Measurements from ENCODE around the gene HBZ.
"Not testable (repeated sequence)": the region's sequence is repeated elsewhere in the genome, so short reads cannot be mapped to it uniquely, and the experiment has no call there.

DNA sequence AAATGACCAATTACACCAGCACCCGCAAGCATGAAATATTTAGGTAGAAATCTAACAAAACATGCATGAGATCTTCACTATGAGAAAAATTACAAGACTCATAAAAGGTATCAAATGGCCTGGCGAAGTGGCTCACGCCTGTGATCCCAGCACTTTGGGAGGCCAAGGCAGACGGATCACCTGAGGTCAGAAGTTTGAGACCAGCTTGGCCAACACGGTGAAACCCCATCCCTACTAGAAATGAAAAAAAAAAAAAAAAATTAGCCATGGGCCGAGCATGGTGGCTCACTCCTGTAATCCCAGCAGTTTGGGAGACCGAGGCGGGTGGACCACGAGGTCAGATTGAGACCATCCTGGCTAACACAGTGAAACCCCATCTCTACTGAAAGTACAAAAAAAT lies 51.6 kb downstream of the HBZ start:
- TF ChIP-seq POLR2A, POLR2AphosphoS5 (IDR thresholded peaks at IDR 0.05): not testable (repeated sequence)
- TF ChIP-seq, protein P1, sequence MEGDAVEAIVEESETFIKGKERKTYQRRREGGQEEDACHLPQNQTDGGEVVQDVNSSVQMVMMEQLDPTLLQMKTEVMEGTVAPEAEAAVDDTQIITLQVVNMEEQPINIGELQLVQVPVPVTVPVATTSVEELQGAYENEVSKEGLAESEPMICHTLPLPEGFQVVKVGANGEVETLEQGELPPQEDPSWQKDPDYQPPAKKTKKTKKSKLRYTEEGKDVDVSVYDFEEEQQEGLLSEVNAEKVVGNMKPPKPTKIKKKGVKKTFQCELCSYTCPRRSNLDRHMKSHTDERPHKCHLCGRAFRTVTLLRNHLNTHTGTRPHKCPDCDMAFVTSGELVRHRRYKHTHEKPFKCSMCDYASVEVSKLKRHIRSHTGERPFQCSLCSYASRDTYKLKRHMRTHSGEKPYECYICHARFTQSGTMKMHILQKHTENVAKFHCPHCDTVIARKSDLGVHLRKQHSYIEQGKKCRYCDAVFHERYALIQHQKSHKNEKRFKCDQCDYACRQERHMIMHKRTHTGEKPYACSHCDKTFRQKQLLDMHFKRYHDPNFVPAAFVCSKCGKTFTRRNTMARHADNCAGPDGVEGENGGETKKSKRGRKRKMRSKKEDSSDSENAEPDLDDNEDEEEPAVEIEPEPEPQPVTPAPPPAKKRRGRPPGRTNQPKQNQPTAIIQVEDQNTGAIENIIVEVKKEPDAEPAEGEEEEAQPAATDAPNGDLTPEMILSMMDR (IDR thresholded peaks at IDR 0.05), result not testable (repeated sequence)

All from sigmoid colon (tissue), 4 donors.